HG03469 (cell line): Measurements from ENCODE around the gene SLC30A2.

ENCODE experiments used
- ATAC-seq: cut with Tn5 transposase; IDR thresholded peaks from one replicate; pipeline ENCODE4 v1.9.1; 2021; ENCODE audit warnings: mild to moderate bottlenecking, moderate library complexity, moderate number of reproducible peaks; ENCODE audit not compliant: unreplicated experiment

SLC30A2 gene

DNA sequence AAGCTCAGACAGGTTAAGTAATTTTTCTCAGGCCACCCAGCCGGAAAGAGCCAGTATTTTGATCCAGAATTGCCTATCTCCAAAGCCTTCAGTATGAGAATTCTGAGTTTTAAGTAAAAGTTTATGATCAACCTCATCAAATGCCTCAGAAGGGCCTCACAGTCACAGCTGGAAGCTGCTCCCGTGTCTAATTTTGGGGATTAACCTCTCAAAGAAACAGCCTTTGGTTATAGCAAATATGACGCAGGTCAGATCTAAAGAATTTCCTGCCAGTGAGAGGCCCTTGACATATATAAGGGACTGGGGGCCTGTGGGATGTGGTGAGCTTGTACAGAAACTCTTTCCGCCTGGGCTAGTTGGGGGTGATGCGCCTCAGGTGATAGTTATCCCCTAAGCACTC is 22.1 kb downstream of the SLC30A2 start:
- ATAC-seq = no peak

DNA sequence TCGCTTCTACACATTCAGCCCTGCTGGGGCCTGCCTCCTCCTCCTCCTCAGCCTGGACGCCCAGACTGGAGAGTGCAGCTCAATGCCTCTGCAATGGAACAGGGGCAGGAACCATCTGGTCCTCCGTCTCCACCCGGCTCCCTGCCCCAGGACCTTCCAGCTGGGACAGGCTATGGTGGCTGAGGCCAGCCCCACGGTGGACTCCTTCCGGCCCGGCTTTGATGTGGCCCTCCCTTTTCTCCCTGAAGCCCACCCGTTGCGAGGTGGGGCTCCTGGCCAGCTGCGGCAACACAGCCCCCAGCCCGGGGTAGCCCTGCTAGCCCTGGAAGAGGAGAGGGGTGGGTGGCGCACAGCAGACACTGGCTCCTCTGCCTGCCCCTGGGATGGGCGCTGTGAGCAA is 22.9 kb downstream of the SLC30A2 start:
- ATAC-seq = no peak

DNA sequence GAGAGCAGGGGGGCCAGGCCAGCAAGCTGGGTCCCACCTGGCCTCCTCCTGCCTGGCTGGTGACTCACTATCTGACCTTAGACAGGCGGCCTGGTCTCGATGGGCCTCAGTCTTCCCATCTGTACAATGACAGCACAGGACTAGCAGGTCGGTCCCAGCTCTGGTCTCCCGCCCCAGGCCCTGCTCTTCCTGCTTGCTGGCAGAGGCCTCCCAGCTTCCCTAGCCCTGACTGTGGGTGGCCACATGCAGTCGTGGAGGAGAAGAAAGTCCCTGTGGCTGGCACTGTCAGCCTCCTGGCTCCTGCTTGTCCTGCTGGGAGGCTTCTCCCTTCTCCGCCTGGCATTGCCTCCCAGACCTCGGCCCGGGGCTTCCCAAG is 23.5 kb downstream of the SLC30A2 start:
- ATAC-seq = no peak

DNA sequence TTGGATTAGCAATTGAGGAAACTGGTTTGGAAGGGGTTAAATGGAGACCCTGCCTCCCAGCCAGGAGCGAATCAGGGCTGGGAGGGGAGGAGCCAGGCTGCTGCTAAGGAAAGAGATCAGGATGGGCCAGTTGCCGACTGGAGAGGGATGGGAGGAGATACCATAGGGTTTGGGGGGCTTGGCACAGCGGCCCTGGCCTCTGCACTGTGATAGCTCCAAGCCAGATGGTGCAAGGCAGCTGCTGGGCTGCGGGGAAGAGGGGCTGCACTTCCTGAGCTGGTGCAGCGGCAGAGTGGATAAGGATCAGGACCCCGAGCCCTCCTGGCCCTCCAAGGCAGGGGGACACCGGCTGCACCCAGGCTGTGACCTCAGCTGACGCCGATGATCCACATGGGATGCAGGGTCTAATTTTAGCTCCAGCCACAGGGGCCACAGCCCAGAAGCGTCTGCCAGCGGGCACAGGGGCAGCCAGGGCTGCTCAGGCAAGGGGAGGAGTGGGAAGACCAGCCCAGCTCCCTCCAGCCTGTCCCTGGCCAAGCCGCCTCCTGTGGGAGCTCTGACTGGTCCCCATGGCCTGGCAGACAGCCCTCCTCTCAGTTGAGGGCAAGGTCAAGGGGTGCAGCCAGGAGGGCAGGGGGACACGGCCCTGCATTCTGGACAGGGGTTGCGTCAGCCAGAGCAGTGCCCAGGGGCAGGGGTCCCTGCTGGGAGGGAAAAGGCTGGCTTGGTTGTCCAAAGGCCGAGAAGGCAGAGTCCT is 24.1 kb downstream of the SLC30A2 start, which contains the start of gene EXTL1:
Gene EXTL1 (plus strand): TSS at position 129 of the 757 bp plus-strand sequence. CDS start 872 bp downstream, outside the sequence.
- ATAC-seq = no peak

DNA sequence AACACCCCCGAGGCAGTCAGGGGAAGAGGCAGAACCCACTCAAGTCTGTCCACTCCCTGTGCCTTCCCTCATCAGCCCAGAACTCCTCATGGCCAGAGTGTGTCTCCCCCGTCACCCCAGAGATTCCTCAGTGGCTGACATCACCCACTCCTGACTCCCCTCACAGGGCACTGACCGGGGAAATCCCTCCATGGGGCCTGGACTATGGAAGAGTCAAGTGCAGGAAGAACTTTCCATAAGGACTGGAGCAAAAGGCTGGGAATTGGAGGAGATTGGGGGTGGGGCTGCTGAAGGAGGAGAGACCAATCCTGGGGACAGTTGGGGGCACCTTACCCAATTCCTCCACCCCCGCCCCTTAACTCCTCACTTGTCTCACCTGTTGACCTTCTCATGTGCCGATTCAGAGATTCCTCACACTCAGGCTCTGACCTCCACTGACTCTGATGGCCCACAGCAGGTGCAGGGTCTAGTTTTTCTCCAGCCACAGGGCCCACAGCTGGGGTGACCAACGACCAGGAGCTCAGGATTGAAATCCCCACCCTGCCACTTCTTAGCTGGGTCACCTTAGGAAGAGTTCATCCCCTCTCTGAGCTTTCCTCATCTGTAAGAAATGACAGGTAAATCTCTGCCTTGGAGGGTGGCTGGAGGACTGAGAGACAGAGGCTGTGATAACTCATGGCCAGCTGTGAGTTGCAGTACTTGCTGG is 24.8 kb downstream of the SLC30A2 start:
- no peak for ATAC-seq

DNA sequence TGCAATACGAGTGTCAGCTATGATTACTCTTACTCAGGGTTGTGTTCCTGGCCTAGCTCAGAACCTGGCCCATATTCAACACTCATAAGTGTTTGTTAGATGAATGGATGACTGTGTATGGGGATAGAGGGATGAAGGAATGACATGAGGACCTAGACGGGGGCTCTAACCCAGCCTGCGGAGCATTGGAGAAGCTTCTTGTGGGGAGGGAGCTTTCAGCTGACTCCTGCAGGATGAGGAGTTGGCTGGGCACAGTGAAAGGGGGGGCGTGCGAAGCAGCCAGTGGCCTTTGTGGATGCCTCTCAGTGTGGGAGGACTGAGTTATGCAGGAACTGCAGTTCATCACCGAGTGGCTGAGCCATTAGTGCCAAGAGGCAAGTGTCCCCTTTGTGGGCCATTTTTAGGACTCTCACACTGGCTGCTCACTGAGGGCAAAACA is 25.6 kb downstream of the SLC30A2 start:
- ATAC-seq = no peak

DNA sequence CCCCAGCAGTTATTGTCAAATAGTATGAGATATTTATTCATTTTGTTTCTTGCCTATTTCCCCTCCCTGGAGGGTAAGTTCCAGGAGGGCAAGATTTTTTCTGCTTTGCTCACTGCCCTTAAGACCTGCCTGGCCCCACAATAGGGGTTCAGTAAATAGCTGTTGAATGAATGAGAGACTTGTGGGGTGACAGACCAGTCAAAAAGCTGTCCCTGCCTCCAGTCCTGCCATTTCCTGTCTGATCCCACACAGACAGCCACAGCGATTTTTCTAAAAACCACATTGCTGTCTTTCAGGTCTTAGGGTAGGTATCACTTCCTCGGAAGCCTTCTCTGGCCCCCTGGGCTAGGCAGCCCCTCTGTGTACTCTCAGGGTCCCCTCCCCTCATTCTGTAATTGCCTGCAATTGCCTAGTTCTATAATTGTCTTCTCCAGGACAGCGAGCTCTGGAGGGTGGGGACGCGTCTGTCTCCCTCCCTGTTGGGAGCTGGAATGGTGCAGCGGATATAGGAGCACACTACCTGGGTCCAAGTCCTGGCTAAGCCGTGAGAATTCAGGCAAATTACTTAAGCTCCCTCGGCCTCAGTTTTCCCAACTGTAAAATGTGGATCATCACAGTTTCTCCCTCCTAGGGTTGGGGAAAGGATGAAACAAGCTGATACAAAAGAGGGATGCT is 26.1 kb downstream of the SLC30A2 start:
- no peak for ATAC-seq

DNA sequence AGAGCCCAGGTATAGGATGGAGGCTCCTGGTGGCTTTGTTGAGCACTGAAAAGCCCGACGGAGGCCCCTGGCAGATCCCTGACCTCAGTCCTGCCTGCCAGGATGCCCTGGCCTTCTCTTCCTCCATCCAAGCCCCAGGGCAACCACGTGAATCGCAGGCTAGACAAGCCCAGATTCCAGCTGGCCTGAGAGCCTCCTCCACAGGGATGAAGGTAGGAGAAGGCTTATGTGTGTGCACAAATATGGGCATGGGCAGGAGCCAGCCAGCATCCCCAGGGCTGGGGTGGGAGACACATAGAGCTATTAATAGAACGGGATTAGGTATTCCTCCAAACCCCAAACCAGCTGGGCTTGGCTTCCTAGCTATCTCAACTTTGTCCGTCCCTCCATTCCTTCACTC is 28.3 kb downstream of the SLC30A2 start:
- ATAC-seq = no peak

DNA sequence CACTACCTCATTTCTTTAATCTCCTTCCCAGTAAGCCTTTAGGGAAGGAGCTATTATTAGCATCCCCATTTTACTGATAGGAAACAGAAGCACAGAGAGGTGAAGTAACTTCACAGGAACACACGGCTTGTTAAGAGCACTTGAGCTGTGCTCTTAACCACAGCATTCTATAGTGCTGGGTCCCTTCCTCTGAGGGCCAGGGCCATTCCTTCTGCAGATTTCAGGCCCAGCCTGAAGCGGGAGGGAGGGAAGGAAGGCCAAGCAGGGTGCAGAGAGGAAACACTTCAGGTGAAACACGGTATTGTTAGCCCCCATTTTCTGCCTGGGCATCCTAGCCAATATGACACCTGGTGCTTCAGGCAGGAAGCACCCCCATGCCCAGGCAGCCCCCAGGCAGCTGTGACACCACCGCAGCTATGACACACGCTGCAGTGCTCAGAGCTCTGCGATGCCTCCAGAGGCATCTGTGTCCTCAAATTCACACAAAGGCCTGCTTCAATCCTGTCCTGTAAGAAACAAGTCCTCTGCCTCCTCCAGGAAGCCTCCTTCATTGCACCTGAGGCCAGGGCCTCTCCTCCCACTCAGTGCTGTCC is 28.9 kb downstream of the SLC30A2 start:
- no peak for ATAC-seq

DNA sequence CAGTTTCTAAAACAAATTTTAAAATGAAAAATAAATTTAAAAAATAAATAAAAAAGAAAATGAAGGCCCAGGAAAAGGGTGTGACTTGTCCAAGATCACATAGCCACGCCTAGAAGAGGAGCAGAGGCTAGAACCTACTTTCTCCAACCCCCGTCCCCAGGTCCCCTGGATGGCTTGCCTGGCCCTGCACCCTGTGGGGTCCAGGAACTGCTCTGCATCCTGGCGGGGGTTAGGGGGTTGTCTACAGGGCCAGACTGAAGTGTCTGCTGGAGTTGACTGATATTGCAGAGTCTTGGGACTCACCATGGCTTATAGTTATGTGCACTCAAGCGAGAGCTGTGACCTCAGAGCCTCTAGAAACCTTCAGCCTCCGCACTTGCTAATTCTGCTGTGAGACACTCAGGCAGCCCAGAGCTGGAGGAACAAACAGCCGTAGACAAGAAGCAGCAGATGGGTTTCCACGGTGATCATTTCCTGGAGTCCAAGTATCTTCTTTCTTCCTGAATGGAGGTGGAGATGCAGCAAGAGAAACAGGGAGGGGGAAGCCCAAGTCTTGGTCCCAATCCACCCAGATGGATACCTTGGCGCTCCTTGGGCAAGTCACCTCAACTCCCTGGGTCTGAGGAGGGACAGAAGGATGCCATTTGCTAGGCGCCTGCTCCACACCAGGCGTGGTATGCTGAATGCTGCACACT is 29.5 kb downstream of the SLC30A2 start:
- no peak for ATAC-seq

DNA sequence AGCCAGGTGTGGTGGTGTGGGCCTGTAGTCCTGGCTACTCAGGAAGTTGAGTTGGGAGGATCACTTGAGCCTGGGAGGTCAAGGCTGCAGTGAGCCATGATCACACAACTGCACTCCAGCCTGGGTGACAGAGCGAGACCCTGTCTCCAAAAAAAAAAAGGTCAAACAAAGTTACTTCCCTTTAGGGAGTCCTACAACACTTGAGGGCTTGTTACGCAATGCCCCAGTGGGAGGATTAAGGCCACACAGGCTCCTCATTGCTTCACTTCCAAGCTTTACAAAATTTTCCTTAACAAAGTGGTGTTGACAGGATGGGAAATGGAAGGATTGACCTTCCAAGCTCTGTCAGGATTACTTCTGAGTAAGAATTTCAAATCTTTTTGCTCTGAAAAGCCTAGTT is 30.6 kb downstream of the SLC30A2 start:
- no peak for ATAC-seq

DNA sequence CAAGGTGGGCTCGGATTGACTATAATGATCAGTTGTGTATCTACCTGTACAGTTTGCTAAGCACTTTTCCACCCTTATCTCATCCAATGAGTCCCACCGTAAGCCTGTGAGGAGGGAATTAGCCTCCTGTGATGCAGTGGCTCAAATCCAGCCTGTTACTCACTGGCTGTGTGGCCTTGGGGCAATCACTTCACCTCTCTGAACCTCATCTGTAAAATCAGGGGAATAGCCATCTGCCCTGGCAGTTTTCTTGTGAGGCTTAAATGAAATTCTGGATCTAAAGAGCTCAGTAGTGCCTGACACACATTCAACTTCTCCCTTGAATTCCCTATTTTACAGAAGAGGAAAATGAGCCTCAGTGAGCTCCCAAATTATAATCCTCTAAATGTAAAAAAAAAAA is 31.7 kb downstream of the SLC30A2 start:
- ATAC-seq = no peak

DNA sequence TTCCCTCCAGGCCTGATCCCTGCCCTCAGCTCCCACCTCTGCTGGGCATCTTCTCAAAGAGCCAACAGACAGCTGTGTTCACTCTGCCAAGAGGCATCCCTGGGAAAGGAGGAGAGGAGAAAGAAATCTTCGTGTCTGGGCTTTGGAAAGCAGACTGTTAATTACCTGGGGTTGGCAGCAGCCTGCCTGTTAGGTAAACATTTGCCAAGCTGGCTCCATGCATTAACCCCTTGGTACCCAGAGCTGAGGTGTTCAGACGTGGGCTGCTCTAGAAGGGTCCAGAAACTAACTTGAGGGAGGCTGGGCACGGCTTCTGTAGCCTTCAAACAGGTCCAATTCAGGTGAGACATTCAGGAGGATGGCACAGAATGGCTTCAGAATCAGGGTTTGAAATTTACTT is 33.1 kb downstream of the SLC30A2 start:
- no peak for ATAC-seq

DNA sequence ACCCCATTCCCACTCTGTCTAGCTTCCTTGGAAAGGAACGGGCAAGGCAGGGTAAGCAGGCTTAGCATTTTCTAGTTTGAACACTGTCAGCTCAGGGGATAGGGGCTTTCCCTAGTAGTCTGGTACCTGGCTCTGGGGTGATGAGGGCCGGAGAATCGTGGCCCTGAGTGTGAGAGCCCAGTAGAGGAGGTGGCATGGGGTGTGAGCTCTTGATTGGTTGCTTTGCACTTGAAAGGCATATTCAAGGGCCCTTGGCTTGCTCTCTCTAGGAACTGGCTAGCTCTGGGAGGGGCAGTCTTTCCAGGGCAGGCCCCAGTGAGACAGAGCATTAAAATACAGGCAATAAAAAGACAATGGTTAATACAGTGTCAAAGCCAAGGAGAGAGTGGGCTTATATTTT is 35.1 kb downstream of the SLC30A2 start:
- ATAC-seq = no peak

DNA sequence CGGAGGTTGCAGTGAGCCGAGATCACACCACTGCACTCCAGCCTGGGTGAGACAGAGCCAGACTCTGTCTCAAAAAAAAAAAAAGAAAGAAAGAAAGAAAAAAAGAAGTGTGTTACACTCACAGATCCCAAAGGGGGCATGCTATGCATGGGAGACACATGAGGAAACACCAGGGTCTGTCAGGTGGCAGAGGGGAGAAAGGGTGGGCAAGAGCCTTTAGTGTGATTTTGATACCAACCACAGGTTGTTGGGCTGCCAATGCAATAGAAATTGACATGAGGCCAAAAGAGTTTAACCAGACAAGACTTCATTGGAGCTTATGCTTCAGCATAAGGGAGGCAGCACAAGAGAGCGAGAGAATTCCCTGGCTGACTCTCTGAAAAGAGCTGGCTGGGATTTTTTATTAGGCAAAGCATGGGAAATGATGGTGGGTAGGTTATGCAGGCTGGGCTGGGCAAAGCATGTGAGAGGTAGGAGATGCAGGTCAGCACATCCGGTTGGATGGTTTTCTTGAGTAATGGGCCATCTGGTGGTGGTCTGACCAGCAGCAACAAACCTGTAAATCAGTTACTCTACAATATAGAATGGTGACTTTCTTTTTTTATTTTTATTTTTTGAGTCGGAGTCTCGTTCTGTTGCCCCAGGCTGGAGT is 36.0 kb downstream of the SLC30A2 start:
- no peak for ATAC-seq

DNA sequence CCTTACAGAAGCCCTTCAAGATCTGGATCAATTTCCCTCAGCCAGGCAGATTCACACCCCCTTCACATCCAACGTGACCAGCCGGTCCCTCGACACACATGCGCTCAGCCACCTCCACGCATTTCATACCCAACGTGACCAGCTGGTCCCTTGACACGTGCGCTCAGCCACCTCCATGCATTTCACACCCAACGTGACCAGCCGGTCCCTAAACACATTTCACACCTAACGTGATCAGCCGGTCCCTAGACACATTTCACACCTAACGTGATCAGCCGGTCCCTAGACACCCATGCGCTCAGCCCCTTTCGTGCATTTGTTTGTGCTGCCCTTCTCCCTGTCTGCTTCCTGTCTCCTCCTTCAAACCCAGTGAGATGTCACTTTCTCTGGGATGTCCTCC is 39.2 kb downstream of the SLC30A2 start:
- no peak for ATAC-seq

DNA sequence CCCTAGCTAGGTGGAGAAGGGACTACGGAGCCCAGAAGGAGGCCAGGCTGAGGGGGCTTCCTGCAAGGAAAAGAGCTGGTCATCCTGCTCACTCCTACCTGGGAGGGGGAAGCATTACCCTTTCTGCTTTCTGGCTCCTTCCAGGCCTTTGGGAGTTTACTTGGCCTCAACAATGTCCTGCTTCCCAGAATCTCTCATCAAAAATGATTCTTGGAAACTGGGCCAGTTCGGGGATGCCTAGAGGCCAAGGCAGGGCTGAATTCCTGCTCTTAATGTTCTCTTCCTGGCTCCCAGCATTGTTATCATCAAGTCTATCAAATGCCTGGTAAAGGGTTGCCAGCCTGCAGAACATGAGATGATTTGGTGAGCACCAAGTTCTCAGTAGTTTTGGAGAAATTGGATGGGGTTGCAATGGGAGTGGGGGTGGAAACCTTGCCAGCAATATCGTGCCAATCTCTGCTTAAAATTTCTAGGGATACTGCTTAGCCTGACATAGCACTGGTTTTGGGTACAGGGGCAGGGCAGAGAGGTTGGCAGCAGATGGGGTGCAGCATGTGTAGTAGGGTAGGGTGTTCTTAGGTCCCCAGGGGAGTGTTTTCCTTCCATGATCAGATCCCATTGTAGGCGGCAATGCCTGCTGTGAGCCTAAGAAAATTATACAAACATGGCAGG is 40.3 kb downstream of the SLC30A2 start:
- no peak for ATAC-seq

DNA sequence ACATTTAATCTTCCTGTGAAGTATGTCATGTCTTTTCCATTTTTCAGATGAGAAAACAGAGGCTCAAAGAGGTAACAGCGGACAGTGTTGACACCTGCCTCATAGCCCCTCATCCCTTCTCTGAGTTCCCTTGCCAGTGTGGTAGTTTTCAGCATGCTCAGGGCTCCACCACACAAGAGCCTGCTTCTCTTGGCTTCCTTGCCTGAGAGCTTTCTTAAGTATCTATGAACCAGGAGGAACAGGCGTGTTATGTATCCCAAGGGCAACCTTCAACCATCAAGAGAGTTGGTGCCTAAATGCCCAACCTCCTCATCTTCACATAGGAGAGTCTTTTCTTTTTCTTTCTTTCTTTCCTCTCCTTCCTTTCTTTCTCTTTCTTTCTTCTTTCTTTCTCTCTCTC is 42.2 kb downstream of the SLC30A2 start:
- no peak for ATAC-seq

DNA sequence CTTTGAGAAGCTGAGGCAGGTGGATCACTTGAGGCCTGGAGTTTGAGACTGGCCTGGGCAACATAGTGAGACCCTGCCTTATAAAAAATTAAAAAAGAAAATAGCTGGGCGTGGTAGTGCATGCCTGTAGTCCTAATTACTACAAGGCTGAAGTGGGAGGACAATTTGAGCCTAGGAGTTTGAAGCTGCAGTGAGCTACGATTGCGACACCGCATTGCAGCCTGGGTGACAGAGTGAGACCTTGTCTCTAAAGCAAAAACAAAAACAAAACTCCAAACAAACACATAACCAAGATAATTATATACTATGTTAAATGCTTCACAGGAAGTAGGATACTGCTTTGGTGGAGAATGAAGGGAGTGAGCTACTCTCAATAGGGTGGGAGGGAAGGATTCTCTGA is 42.7 kb downstream of the SLC30A2 start:
- ATAC-seq = no peak
